Gastrocnemius medialis (tissue), 4 donors: ENCODE results near the gene BMI1.

ENCODE experiments used
- POLR2A ChIP-seq, 2 donors: fragments of 450-650 bp; IDR thresholded peaks; one replicate each; pipeline ENCODE4 v1.6.1; 2017; ENCODE audit warnings: antibody characterized with exemption in 2 of 2, mild to moderate bottlenecking in 2 of 2, moderate library complexity in 2 of 2
- TF ChIP-seq, protein P1 (sequence below), 5 experiments: fragments of 450-650 bp in 3 of 5; fragments of 200-600 bp in 2 of 5; sonication (generic) in 2 of 5; IDR thresholded peaks in 4 of 5; conservative IDR thresholded peaks in 1 of 5; 1 replicate in 4 of 5; 2 replicates in 1 of 5; pipeline ENCODE4 v1.5.1; 2016 to 2019; ENCODE audit warnings: antibody characterized with exemption in 5 of 5, mild to moderate bottlenecking in 3 of 5, moderate library complexity in 3 of 5

GRCh38 chr10:22332116-22332692, 11.3 kb downstream of the BMI1 start:
- TF ChIP-seq, protein P1, sequence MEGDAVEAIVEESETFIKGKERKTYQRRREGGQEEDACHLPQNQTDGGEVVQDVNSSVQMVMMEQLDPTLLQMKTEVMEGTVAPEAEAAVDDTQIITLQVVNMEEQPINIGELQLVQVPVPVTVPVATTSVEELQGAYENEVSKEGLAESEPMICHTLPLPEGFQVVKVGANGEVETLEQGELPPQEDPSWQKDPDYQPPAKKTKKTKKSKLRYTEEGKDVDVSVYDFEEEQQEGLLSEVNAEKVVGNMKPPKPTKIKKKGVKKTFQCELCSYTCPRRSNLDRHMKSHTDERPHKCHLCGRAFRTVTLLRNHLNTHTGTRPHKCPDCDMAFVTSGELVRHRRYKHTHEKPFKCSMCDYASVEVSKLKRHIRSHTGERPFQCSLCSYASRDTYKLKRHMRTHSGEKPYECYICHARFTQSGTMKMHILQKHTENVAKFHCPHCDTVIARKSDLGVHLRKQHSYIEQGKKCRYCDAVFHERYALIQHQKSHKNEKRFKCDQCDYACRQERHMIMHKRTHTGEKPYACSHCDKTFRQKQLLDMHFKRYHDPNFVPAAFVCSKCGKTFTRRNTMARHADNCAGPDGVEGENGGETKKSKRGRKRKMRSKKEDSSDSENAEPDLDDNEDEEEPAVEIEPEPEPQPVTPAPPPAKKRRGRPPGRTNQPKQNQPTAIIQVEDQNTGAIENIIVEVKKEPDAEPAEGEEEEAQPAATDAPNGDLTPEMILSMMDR (IDR thresholded peaks at IDR 0.05 in 4 of 5, conservative IDR thresholded peaks at IDR 0.05 in 1 of 5), result no peak
- TF ChIP-seq POLR2A (IDR thresholded peaks at IDR 0.05), result no peak
